Activated B cell treated with CpG ODN at 0.5 μM for 24 hours (primary cell): Measurements from ENCODE around the gene AOPEP. TPM values are rescaled to one million over a fixed set of nuclear protein-coding genes. Genes with fewer than 3 reads are reported as not detected.

Source experiments
- ATAC-seq: fragments of 200-7000 bp; cut with Tn5 transposase; one replicate; pipeline ENCODE4 v1.10.0; 2021; ENCODE audit warnings: low read depth, mild to moderate bottlenecking, moderate library complexity
- CTCF ChIA-PET: fragments of 350-600 bp; sonication (Branson Sonifier 250); formaldehyde crosslinking; loops from one replicate; lab custom pipeline; 2021; ENCODE audit warnings: antibody characterized with exemption; lab: Charles Lee
- POLR2A ChIA-PET: fragments of 350-600 bp; sonication (Branson Sonifier 250); formaldehyde crosslinking; loops from one replicate; lab custom pipeline; 2021; ENCODE audit warnings: antibody characterized with exemption; lab: Charles Lee
- DNase-seq: peaks from one replicate; pipeline ENCODE4 v3.0.0; 2022
- H3K27ac Mint-ChIP-seq: one replicate; pipeline ENCODE4 v1.8.0; 2020; ENCODE audit warnings: mixed read lengths
- H3K27me3 Mint-ChIP-seq: one replicate; pipeline ENCODE4 v1.8.0; 2021; ENCODE audit warnings: mixed read lengths
- H3K36me3 Mint-ChIP-seq: one replicate; pipeline ENCODE4 v1.8.0; 2021; ENCODE audit warnings: low read depth, mixed read lengths
- H3K4me1 Mint-ChIP-seq: one replicate; pipeline ENCODE4 v1.8.0; 2021; ENCODE audit warnings: mixed read lengths
- H3K4me3 Mint-ChIP-seq: one replicate; pipeline ENCODE4 v1.8.0; 2020; ENCODE audit warnings: mild to moderate bottlenecking, mixed read lengths
- H3K9me3 Mint-ChIP-seq: one replicate; pipeline ENCODE4 v1.8.0; 2020; ENCODE audit warnings: mixed read lengths
- CTCF ChIP-seq: fragments of 200-600 bp; IDR thresholded peaks from one replicate; pipeline ENCODE4 v1.8.0; 2022; ENCODE audit warnings: antibody characterized with exemption, mild to moderate bottlenecking
- intact Hi-C: fragments of 100-400 bp; cut with micrococcal nuclease; formaldehyde crosslinking; loops from one replicate; pipeline ENCODE4 v1.15.1; 2024
- total RNA-seq: library from RNA; stranded (reverse); gene quantifications from 2 replicates; pipeline ENCODE4 v1.2.3, GENCODE V29; 2022

Gene AOPEP
- total RNA-seq, 1 donor from 2014 or later = 20.4 TPM

DNA sequence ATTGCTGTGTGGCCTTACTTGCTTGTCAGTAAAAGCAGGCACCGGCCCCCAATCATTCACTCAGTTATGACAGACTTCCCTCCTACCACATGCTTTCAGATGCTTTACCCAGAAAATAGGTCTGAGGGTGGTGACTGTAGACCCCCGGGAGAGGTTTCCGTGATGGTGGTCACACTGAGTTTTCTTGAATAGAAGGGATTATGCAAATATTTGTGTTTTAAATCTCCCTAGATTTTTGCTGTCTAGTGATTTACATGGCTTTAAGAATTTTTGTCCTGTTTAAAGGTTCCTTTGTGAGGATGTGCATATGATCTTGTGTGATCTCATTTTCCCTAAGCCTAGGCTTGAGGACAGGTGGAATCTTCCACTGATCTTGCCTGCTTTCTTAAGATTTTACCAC is 309.3 kb downstream of the AOPEP start:
- TF ChIP-seq CTCF = no peak
- H3K27me3 Mint-ChIP-seq = no peaks in the 10 kb centered on the region
- no peak for DNase-seq
- POLR2A ChIA-PET = no interaction called here
- H3K27ac Mint-ChIP-seq = no peak overlapping the region
- ATAC-seq = no peak
- peaks cover 6% of the 10 kb centered on the region for H3K36me3 Mint-ChIP-seq
- no peak overlapping the region for H3K4me3 Mint-ChIP-seq
- CTCF ChIA-PET = no interaction called here
- H3K4me1 Mint-ChIP-seq = no peaks in the 10 kb centered on the region
- H3K9me3 Mint-ChIP-seq = no peaks in the 10 kb centered on the region
- intact Hi-C loops = no loop called here

DNA sequence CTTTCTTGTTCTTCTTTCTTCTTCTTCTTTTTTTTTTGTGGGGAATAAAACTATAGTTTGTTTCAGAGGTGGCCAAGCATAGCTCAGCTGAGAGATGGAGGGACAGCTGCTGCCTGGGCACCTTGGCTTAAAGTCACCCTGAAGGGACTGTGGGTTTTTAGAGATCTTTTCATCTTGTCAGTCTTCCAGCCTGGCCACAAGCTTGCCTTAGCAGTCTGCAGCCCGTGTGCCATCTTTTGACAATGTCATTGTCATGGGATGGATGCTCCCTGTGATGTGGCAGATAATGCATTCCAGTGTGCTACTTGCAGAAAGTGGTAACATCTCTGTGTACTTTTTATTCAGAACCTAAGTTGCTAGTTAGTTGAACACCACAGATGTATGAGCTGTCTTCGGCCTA is 310.2 kb downstream of the AOPEP start:
- H3K27me3 Mint-ChIP-seq = no peaks in the 10 kb centered on the region
- H3K36me3 Mint-ChIP-seq = peaks cover 6% of the 10 kb centered on the region
- ChIA-PET CTCF (no interaction called here), POLR2A (no interaction called here)
- ATAC-seq (no peak), DNase-seq (no peak)
- no peak overlapping the region for H3K27ac Mint-ChIP-seq
- no peaks in the 10 kb centered on the region for H3K9me3 Mint-ChIP-seq
- H3K4me1 Mint-ChIP-seq = no peaks in the 10 kb centered on the region
- intact Hi-C loops = no loop called here
- TF ChIP-seq CTCF = no peak
- no peak overlapping the region for H3K4me3 Mint-ChIP-seq

- no peak for DNase-seq
- intact Hi-C loops = no loop called here
- Mint-ChIP-seq H3K27ac (no peak overlapping the region), H3K36me3 (peaks cover 6% of the 10 kb centered on the region), H3K9me3 (no peaks in the 10 kb centered on the region), H3K4me3 (no peak overlapping the region), H3K27me3 (no peaks in the 10 kb centered on the region), H3K4me1 (no peaks in the 10 kb centered on the region)
- ATAC-seq = no peak
- TF ChIP-seq CTCF = no peak
- CTCF ChIA-PET = no interaction called here
- POLR2A ChIA-PET = interaction anchor here (0.5 kb wide), 1 partner anchor 134 kb away, joined by 5 read pairs; no protein-coding TSS in a partner anchor
Measured at GRCh38 chr9:95037789-95038521, 311.5 kb downstream of the AOPEP start.

GRCh38 chr9:95038666-95039065 is 312.2 kb downstream of the AOPEP start:
- no peaks in the 10 kb centered on the region for H3K4me1 Mint-ChIP-seq
- intact Hi-C loops = no loop called here
- ATAC-seq = no peak
- no peak for TF ChIP-seq CTCF
- peaks cover 6% of the 10 kb centered on the region for H3K36me3 Mint-ChIP-seq
- POLR2A ChIA-PET = no interaction called here
- H3K27ac Mint-ChIP-seq = no peak overlapping the region
- H3K9me3 Mint-ChIP-seq = no peaks in the 10 kb centered on the region
- H3K27me3 Mint-ChIP-seq = no peaks in the 10 kb centered on the region
- no peak overlapping the region for H3K4me3 Mint-ChIP-seq
- CTCF ChIA-PET = no interaction called here
- DNase-seq = no peak

DNA sequence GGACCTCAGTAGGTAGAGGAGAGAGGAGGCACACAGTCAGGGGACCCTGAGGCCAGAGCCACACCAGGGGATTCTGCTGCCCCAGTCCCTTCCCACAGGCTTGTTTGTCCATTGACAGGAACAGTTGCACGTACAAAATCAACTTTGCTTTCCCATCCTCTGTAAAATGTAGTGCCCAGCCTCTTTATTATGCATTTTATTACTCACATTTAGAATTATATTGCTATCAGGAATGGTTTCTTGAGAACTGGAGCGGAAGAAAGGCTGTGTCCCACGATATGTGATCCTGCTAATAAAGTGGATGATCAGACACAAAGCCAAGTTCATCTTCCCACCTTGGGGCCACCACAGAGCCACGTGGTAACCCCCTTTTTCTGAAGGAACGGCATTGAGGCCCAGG is 313.6 kb downstream of the AOPEP start:
- Mint-ChIP-seq H3K4me3 (no peak overlapping the region), H3K27me3 (no peaks in the 10 kb centered on the region), H3K27ac (no peak overlapping the region), H3K9me3 (no peaks in the 10 kb centered on the region), H3K36me3 (peaks cover 4% of the 10 kb centered on the region), H3K4me1 (no peaks in the 10 kb centered on the region)
- no peak for TF ChIP-seq CTCF
- ATAC-seq (no peak), DNase-seq (no peak)
- intact Hi-C loops = no loop called here
- CTCF ChIA-PET = no interaction called here
- POLR2A ChIA-PET = no interaction called here
